Left ventricle myocardium inferior (tissue), 1 donor: ENCODE measurements around the gene STK39. TPM values are rescaled to one million over a fixed set of nuclear protein-coding genes. Genes with fewer than 3 reads are reported as not detected.

ENCODE experiments used
- DNase-seq: peaks from one replicate; pipeline ENCODE4 v3.0.0-alpha.2; 2020
- H3K27ac ChIP-seq: fragments of 200-600 bp; replicated peaks from 2 replicates; pipeline ENCODE4 v1.8.0; 2021
- H3K27me3 ChIP-seq: fragments of 200-600 bp; 2 replicates; pipeline ENCODE4 v1.8.0; 2021; ENCODE audit warnings: low read depth
- H3K36me3 ChIP-seq: fragments of 200-600 bp; 2 replicates; pipeline ENCODE4 v1.8.0; 2021
- H3K4me1 ChIP-seq: fragments of 200-600 bp; 2 replicates; pipeline ENCODE4 v1.8.0; 2021
- H3K4me3 ChIP-seq: fragments of 200-600 bp; 2 replicates; pipeline ENCODE4 v1.8.0; 2021; ENCODE audit warnings: mild to moderate bottlenecking, moderate library complexity
- H3K9me3 ChIP-seq: fragments of 200-600 bp; replicated peaks from 2 replicates; pipeline ENCODE4 v1.8.0; 2021
- intact Hi-C: fragments of 100-400 bp; cut with micrococcal nuclease; formaldehyde crosslinking; loops from one replicate; pipeline ENCODE4 v1.11.0; 2022
- total RNA-seq: library from RNA; stranded (reverse); fragmentation: NEBNext Ultra II Directional; extraction: Animal tissue kit (Norgen Biotek cat#: 25700); gene quantifications from one replicate; pipeline ENCODE4 v1.2.1, GENCODE V29; 2021
- TF ChIP-seq, protein P1 (sequence below): fragments of 200-600 bp; IDR thresholded peaks from 2 replicates; pipeline ENCODE4 v1.8.0; 2021; ENCODE audit warnings: antibody characterized with exemption, mild to moderate bottlenecking, borderline replicate concordance
- donor health status: DM: no; HTN: yes; CAD: no; lungs with severe emphysema.

Gene STK39
- total RNA-seq, 1 donor from 2014 or later = 23.2 TPM

DNA sequence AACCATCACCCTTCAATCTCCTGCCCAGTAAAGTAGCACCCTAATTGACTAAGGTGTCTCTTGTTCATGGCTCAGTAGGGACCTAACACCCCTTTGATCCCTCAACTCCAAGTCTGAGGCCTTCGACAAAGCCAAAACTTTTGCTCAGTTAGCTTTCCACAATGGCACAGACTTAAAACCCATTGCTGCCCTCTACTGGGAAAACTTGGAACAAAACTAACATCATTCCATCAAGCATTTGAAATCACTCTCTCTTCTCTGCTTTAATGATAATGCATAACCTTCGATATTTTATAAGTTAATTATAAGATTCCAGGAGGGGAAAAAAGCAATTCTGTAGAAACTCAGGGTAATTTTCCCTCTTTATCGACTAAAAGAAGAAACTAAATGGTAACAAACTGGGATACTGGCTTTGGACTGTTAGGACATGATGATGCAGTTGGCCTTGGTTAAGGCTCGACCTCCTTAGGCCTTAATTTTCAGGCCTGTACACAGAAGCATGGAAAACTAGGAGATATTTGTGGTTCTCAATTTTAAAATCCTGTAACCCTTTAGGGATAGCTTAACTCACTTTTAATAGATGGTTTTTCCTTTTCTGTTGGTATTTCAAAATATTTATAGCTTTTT lies 127.8 kb downstream of the STK39 start:
- H3K36me3 ChIP-seq = peaks cover 10% of the 10 kb centered on the region
- no peaks in the 10 kb centered on the region for H3K9me3 ChIP-seq
- no peaks in the 10 kb centered on the region for H3K27me3 ChIP-seq
- H3K4me3 ChIP-seq = no peak overlapping the region
- H3K4me1 ChIP-seq = peaks cover 11% of the 10 kb centered on the region
- TF ChIP-seq, protein P1, sequence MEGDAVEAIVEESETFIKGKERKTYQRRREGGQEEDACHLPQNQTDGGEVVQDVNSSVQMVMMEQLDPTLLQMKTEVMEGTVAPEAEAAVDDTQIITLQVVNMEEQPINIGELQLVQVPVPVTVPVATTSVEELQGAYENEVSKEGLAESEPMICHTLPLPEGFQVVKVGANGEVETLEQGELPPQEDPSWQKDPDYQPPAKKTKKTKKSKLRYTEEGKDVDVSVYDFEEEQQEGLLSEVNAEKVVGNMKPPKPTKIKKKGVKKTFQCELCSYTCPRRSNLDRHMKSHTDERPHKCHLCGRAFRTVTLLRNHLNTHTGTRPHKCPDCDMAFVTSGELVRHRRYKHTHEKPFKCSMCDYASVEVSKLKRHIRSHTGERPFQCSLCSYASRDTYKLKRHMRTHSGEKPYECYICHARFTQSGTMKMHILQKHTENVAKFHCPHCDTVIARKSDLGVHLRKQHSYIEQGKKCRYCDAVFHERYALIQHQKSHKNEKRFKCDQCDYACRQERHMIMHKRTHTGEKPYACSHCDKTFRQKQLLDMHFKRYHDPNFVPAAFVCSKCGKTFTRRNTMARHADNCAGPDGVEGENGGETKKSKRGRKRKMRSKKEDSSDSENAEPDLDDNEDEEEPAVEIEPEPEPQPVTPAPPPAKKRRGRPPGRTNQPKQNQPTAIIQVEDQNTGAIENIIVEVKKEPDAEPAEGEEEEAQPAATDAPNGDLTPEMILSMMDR = peak; percentile 67
- DNase-seq = no peak
- H3K27ac ChIP-seq = peak overlapping the region; percentile 53
- intact Hi-C loops = no loop called here

DNA sequence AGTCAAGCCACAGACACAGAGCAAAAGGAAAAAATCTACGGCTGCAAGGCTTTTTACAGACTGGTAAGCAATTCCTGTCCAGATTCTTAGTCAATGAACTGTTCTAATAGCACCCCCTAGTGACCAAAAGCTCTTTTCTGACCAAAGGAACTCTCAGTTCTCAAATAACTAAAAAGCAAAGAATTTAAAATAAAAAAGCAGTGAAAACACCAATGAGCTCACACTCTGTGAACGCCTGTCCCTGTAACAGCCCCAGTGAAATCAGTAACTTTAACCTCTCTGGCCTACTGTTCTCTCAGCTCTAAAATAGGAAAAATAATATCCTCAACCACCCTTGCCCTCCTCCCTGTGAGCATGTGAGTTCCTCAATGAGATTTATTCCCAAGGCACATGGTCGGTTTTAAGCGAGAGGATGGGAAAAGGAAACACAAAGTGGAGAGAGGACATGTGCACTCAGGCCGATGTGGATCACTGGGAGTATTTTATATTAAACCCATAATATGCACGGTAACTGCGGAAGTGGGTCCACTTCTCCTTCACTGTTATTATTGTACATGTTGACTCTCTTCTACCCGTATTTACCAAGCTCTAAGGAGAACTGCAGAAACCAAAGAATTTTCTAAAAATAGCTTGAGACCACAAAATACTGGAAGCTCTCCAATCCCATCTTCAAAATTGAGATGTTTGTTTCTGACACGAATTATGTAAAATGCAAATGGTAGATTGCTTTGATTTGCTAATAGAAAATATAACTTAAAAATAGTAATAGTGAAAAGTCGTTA lies 128.5 kb downstream of the STK39 start:
- intact Hi-C loops = no loop called here
- TF ChIP-seq, protein P1 = peak; percentile 75
- Histone ChIP-seq H3K27me3 (no peaks in the 10 kb centered on the region), H3K27ac (peak overlapping the region; percentile 53), H3K36me3 (peaks cover 7% of the 10 kb centered on the region), H3K9me3 (no peaks in the 10 kb centered on the region), H3K4me3 (no peak overlapping the region), H3K4me1 (peaks cover 18% of the 10 kb centered on the region)
- DNase-seq = no peak

DNA sequence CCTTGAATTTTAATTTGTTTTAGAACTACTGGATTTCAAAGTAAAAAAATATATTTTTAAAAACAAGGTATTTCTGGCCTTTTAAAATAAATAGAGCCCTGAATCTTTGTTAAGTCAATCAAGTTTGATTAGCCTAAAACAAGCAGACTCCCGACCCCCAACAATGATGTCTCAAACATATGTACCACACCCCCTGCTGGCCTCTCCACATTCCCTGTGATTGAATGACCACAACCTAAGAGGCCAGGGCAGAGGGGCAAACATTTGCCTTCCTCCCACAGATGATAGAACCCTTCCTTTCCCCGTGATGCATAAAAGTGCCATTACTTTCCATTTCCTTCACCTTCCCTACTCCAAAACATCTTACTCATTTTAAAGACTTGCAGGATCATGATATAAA lies 130.9 kb downstream of the STK39 start:
- Histone ChIP-seq H3K27ac (peak overlapping the region; percentile 53), H3K4me1 (peaks cover 23% of the 10 kb centered on the region), H3K27me3 (no peaks in the 10 kb centered on the region), H3K36me3 (no peaks in the 10 kb centered on the region), H3K9me3 (no peaks in the 10 kb centered on the region), H3K4me3 (no peak overlapping the region)
- intact Hi-C loops = no loop called here
- DNase-seq = no peak
- TF ChIP-seq, protein P1 = peak; percentile 21

DNA sequence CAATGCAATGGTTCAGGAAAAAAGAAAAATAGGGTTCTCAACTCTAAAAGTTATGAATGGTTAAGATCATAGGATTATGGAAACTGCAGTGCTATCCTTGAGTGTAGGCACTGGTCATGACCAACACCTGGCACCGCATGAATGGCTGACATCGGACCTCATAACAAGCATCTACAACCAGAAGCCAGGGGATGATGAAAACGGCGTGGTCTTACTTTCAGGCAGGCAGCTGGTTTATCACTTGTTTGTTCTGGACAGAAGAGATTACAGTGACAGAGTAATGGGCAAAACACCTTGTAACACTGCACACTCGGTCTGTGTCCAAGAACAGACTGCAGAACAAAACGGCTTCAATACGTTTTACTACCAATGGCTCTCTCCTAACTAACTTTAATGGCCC lies 132.8 kb downstream of the STK39 start:
- Histone ChIP-seq H3K4me3 (no peak overlapping the region), H3K27me3 (no peaks in the 10 kb centered on the region), H3K4me1 (peaks cover 23% of the 10 kb centered on the region), H3K36me3 (no peaks in the 10 kb centered on the region), H3K27ac (peak overlapping the region; percentile 16), H3K9me3 (no peaks in the 10 kb centered on the region)
- TF ChIP-seq, protein P1 = no peak
- intact Hi-C loops = no loop called here
- no peak for DNase-seq

DNA sequence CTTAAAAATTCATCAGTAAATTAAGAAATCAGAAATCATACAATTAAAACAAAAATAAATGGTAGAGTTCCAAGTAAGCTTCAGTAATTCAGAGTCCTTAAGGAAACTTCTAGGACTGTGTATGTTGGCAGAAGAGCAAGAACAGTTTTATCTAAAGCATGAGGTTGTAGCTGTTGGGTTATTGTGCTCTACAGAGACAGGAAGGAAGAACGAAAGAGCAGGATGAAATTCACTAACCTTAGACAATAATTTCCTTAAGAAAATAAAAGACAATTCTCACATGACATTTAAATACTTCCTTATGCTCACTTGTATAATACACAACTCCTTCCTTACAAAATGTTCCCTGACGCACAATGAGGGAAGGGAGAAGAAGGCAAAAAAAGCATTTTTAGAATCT lies 133.4 kb downstream of the STK39 start:
- Histone ChIP-seq H3K4me1 (peaks cover 18% of the 10 kb centered on the region), H3K27me3 (no peaks in the 10 kb centered on the region), H3K27ac (peak overlapping the region; percentile 16), H3K9me3 (no peaks in the 10 kb centered on the region), H3K36me3 (no peaks in the 10 kb centered on the region), H3K4me3 (no peak overlapping the region)
- intact Hi-C loops = no loop called here
- no peak for DNase-seq
- TF ChIP-seq, protein P1 = no peak
